Lower leg skin (tissue), 3 donors: ENCODE measurements around the gene AMBRA1.

Source experiments
- POLR2A ChIP-seq, 2 donors: fragments of 450-650 bp; IDR thresholded peaks; one replicate each; pipeline ENCODE4 v1.6.1; 2016 to 2017; ENCODE audit warnings: antibody characterized with exemption in 2 of 2, mild to moderate bottlenecking in 1 of 2, moderate library complexity in 1 of 2
- TF ChIP-seq, protein P1 (sequence below), 3 donors: fragments of 450-650 bp; IDR thresholded peaks; one replicate each; pipeline ENCODE4 v1.5.1; 2016; ENCODE audit warnings: antibody characterized with exemption in 3 of 3, mild to moderate bottlenecking in 3 of 3, moderate library complexity in 2 of 3

DNA sequence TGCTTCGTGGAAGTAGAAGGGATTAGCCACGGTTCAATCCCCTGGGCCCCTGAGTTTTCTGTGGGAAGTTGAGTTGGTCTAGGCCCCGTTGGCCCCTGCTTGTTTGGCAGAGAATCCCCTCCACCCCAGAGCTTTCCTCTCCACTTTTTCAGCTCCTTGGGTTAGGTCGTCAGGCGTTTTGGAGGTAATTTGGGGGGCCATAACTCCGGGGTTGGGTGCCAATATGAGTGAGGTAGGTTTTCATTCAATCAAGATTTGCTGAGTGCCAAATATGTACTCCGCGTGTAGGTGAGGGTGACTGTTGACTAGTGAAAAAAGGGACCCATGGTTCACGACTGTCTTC lies 24.1 kb upstream of the AMBRA1 start:
- TF ChIP-seq, protein P1, sequence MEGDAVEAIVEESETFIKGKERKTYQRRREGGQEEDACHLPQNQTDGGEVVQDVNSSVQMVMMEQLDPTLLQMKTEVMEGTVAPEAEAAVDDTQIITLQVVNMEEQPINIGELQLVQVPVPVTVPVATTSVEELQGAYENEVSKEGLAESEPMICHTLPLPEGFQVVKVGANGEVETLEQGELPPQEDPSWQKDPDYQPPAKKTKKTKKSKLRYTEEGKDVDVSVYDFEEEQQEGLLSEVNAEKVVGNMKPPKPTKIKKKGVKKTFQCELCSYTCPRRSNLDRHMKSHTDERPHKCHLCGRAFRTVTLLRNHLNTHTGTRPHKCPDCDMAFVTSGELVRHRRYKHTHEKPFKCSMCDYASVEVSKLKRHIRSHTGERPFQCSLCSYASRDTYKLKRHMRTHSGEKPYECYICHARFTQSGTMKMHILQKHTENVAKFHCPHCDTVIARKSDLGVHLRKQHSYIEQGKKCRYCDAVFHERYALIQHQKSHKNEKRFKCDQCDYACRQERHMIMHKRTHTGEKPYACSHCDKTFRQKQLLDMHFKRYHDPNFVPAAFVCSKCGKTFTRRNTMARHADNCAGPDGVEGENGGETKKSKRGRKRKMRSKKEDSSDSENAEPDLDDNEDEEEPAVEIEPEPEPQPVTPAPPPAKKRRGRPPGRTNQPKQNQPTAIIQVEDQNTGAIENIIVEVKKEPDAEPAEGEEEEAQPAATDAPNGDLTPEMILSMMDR (IDR thresholded peaks at IDR 0.05) = no peak
- no peak for TF ChIP-seq POLR2A (IDR thresholded peaks at IDR 0.05)
